CD4-positive, alpha-beta T cell treated with Interleukin-15 for 1 hour (primary cell): ENCODE data around the gene CENPC.
"Not testable (repeated sequence)": the region's sequence is repeated elsewhere in the genome, so short reads cannot be mapped to it uniquely, and the experiment has no call there.

Experiments
- DNase-seq: peaks from one replicate; pipeline ENCODE4 v3.0.0-alpha.2; 2020

Gene CENPC

DNA sequence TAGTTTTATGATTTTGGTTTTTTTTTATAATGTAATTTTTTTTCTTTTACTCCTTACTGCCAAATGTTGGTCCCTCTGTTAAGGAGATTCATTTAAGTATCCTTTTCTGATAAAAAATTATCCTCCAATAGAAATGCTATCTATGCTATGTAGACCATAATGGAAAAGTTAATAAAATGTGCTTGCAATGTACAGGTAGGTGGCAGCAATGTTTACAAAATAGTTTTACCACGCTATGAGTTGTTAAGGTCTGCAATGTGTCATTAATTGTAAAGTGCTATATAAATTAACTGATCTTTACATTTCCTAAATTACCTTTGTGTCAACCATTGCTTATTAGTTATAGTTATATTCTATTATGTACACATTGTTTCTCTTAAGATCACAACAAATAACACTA lies 3.8 kb upstream of the CENPC start:
- DNase-seq = no peak

DNA sequence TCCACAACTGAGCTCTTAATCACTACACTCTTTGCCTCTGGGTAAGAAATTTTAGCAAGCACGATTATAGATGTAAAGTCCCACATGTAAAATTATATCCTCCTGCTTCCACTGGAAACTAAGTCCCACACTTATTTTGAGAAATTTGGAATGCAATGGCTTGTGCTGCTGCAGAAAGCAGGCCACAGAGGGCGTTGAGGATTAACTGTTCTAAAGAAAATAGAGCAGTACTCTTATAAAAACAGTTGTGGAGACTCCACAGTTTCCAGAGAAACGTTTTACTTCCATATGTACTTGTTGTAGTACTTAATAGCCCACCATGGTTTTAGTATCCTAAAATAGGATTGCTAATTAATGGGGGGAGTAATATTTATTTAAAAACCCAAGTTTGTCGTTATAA lies 1.7 kb upstream of the CENPC start:
- no peak for DNase-seq

DNA sequence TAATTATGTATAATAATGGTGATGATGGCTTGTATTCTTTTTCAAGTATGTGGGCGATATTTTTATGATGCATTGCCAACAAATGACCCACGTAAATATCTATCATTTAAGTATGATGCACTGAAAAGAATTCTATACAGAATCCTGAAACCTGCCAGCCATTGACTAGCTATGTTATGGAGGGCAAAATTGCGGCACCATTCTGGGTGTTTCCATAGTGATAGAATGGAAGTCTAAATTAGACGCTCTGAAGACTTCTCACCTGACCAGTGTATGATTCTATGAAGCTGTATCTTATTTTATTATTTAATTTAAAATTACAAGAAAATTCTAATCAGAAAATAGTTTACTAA lies 677 bp upstream of the CENPC start:
- DNase-seq = no peak

DNA sequence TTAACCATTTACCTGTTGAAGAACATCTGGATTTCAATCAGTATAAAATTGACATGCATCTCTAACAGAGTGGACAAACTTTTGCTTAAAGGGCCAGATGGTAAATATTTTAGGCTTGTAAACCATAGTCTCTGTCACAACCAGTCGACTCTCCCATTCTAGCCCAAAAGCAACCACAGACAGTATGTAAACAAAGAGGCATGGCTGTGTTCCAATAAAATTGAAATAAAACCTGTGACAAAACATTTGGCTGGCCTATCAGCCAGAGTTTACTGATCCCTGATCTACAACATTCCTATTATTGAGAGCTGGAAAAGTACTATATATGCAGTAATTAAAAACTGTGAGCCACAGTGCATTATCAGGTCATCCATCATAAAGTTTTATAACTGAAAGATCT lies 3.2 kb downstream of the CENPC start:
- DNase-seq = no peak

DNA sequence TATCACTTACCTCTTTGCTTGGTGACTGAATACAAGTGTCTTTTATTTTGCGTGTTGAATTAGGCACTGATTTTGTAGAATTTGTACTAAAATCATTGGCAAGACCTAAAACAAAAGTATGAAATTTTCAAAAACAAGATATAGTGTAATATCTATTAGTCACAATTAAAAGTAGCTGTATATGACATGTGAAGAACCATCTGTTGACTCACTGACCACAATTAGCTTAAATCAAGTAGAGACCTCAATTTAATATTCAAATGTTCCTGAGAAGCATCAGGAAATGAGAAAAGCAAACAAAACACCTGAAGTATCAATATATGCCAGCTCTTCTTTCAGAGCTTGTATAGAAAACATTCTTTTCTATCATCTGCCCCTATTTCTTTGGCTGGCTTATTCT lies 5.5 kb downstream of the CENPC start:
- DNase-seq = no peak

DNA sequence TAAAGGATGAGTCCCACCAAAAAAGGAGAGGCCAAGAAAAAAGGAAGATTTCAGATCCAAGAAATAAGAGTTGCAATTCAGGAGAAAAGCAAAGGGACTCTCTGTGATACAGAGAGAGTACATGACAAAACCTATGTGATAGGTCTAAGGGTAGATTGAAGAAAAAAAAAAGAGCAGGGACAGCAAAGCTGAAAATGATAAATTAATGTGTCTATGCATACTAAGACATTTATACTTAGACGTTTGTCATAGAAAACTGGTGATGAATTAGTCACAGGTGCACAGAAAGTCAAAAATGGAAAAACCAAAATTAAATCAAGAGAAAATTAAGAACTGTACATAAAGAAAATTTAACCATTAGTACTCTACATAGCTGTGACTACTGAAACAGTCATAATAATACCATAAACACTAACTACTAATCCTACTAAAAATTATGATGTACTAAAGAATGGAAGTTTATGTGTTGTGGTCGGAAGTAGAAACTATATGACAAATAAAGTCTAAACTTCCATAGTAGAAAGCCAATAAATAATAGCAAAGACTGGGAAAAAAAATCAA lies 9.9 kb downstream of the CENPC start:
- no peak for DNase-seq

DNA sequence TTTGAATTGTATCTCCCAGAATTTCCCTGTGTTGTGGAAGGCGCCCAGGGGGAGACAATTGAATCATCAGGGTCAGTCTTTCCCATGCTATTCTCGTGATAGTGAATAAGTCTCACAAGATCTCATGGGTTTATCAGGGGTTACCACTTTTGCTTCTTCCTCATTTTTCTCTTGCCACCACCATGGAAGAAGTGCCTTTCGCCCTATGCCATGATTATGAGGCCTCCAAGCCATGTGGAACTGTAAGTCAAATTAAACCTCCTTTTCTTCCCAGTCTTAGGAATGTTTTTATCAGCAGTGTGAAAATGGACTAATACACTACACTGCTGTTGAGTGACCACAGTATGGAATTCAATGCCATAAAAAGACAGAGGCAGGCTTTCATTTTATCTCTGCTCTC lies 12.2 kb downstream of the CENPC start:
- DNase-seq = no peak

DNA sequence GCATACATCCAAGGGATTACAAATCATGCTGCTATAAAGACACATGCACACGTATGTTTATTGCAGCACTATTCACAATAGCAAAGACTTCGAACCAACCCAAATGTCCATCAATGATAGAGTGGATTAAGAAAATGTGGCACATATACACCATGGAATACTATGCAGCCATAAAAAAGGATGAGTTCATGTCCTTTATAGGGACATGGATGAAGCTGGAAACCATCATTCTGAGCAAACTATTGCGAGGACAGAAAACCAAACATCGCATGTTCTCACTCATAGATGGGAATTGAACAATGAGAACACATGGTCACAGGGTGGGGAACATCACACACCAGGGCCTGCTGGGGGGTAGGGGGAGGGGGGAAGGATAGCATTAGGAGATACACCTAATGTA lies 12.9 kb downstream of the CENPC start:
- DNase-seq = not testable (repeated sequence)

DNA sequence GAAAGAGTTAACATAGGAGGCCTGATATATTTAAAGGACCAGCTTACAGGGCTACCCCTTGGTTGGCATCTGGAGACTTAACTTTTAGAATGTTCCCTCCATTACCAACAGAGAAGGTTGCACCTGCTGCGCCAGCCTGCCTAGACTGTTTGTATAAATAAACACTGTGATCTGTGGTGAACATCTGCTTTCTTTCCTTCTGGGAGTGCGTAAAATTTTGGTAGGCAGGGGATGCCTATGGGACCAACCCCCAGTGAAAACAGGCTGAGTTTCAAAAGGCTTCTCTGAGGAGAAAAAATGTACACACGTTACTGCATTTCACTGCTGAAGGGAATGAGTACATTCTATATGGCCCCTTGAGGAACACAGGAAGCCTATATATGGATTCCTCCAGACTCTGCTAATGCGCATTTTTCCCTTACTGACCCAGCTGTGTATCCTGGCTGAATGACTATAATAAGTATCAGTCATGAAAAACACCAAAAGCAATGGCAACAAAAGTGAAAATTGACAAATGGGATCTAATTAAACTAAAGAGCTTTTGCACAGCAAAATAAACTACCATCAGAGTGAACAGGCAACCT lies 13.8 kb downstream of the CENPC start:
- no peak for DNase-seq

DNA sequence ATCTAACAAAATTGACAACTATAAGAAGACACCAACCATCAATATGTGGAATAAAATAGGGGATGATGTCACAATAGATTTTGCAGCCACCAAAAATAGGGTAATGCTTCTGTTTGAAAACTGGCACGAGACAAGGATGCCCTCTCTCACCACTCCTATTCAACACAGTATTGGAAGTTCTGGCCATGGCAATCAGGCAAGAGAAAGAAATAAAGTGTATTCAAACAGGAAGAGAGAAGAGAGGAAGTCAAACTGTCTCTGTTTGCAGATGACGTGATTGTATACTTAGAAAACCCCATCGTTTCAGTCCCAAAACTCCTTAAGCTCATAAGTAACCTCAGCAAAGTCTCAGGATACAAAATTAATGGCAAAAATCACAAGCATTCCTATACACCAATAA lies 21.2 kb downstream of the CENPC start:
- DNase-seq = not testable (repeated sequence)

DNA sequence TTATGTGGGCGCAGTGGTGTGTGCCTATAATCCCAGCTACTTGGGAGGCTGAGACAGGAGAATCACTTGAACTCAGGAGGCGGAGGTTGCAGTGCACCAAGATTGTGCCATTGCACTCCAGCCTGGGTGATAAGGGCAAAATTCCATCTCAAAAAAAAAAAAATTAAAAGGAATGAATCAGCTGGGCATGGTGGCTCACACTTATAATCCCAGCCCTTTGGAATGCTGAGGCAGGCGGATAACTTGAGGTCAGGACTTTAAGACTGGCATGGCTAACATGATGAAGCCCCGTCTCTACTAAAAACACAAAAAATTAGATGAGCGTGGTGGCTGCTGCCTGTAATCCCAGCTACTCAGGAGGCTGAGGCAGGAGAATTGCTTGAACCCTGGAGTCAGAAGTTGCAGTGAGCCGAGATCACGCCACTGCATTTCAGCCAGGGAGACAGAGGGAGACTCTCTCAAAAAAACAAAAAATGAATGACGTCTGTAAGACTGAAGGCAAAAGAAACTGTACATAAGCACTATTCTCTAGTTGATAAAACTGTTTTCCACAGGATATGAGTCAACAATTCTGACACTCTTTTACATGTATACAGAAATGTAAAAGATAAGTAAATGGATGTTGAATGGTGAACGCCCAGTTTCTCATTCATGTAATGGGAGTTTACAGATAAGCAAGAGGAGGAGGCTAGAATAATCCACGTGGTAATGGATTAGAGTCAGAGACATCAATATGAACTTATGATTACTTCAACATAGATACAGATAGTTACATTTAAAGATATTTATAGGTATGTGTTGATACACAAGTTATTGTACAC lies 22.2 kb downstream of the CENPC start:
- no peak for DNase-seq

DNA sequence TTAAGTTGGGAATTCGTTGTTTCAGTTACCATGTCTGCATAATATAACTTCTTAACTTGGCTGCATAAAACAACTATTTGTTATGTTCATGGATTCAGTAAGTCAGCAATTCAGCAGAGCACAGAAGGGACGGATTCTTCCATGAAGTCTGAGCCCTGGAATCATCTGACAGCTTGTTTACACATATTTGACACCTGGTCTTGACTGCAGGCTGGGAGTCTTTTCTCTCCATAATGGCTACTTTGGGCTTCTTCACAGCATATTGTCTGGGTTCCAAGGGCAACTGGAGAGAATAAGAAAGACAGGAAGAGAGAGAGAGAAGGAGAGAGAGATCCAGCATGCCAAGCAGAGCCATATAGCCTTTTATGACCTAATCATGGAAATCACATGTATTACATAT lies 23.1 kb downstream of the CENPC start:
- no peak for DNase-seq

DNA sequence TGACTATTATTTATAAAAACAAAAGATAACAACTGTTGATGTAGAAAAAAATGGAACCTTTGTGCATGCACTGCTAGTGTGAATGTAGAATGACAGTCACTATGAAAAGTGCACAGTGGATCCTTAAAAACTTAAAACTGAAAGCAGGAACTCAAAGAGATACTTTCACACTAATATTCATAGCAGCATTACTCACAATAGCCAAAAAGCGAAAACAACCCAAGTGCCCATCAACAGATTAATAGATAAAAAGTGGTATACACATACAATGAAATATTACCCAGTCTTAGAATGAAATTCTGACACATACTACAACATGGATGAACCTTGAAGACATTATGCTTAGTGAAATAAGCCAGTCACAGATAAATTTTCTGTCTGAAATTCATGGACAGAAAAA lies 23.8 kb downstream of the CENPC start:
- DNase-seq = no peak

DNA sequence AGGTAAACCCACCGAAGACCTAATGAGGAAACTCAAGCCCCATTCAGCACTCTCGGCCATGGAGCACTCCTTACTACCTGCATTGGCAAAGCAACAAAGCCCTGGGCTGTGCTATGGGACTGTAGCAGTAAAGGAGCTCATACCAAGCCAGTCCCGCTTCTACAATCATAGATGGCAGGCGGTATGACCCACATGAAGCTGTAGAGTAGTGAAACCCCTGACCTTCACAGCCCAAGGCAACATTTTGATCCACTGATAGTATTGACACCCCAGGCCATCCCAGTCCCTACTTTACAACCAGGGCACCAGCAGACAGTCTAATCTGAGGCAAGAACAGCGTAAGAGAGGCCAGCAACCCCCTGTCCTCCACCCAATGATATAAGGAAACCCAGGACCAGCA lies 25.2 kb downstream of the CENPC start:
- DNase-seq = no peak

DNA sequence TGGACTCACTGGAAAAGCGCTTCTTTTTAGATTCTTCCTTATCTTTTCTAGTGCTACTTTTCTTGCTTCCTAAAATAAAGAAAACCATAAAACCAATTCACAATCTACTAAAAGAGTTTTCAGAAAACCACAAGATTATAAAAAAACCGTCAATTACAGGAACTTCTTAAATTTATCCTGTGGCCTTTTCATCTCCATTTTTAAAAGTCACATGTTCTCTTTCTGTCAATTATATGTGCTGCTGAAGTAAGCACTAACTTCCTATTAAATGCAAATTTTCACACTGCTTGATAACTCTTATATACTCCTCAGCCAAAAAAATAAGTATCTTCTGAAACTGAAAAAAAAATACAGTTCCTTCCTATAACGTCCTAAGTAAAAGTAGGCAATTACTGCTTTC lies 32.8 kb downstream of the CENPC start:
- DNase-seq = no peak

DNA sequence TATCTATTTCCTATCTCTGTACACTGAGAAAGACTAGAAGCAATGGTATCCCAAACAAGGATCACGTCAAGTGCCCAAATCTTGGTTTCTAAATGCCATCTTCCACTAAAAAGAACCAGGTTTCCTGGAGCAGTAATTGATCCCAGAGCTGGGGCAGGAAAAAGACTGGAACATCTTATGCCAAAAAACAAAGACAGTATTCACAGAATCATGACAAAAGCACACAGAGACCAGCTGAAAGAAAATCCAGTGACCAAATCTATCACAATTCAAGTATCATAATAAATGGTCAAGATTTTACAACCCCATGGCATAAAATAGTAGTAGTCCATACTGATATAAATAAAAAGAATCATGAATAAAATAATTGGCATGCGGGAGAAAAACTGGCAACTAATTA lies 44.9 kb downstream of the CENPC start:
- no peak for DNase-seq

DNA sequence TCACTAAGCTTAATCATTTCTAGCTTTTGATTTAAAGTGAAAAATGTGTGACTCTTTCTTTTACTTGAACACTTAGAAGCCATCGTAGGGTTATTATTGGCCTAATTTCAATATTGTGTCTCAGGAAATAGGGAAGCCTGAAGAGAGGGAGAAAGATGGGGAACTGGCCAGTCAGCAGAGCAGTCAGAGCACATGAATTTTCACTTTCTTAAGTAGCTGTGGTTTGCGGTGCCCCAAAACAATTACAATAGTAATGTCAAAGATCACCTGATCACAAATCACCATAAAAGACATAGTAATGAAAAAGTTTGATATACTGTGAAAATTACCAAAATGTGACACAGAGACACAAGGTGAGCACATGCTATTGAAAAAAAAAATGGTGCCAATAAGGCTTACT lies 45.5 kb downstream of the CENPC start:
- no peak for DNase-seq

DNA sequence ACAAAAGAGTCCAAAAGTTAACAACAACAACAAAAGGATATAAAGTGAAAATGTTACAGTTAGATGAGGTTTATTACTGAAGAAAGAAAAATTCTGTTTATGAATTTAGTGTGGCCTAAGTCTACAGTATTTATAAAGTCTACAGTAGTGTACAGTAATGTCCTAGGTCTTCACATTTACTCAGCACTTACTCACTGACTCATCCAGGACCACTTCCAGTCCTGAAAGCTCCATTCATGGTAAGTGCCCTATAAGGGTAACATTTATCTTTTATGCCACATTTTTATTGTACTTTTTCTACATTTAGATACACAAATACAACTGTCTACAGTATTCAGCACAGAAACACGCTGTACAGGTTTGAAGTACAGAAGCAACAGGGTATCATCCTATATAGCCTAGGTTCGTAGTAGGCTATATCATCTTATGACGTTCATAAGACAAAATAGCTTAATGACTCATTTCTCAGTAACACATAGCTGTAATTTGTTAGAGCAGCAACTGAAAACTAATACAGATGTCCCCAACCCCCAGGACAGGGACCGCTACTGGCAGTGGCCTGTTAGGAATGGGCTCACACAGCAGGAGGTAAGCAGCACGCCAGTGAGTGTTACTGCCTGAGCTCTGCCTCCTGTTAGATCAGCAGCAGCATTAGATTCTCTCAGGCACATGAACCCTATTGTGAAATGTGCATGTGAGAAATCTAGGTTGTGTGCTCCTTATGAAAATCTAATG lies 61.3 kb downstream of the CENPC start:
- DNase-seq = no peak

DNA sequence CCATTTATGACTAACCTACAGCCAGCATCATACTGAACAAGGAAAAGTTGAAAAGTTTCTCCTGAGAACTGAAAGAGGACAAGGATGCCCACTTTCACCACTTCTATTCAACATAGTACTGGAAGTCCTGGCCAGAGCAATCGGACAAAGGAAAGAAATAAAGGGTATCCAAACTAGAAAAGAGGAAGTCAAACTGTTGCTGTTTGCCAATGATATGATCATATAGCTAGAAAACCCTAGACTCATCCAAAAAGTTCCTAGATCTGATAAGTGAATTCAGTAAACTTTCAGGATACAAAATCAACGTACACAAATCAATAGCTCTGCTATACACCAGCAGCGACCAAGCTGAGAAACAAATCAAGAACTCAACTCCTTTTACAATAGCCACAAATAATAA lies 64.5 kb downstream of the CENPC start:
- no peak for DNase-seq

DNA sequence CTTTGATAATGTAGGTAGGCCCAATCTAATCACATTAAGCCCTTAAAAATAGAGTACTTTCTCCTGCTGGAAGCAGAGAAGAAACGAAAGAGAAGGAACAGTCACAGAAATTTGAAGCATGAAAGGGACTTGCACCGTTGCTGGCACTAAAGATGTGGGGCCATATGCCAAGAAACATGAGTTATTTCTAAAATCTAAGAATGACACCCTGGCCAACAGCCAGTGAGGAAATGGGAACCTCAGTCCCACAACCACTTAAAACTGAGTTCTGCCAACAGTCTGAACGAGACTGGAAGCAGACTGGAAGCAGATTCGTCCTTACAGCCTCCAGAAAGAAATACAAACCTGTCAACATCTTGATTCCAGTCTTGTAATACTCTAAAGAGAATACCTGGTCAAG lies 70.1 kb downstream of the CENPC start:
- DNase-seq = no peak

DNA sequence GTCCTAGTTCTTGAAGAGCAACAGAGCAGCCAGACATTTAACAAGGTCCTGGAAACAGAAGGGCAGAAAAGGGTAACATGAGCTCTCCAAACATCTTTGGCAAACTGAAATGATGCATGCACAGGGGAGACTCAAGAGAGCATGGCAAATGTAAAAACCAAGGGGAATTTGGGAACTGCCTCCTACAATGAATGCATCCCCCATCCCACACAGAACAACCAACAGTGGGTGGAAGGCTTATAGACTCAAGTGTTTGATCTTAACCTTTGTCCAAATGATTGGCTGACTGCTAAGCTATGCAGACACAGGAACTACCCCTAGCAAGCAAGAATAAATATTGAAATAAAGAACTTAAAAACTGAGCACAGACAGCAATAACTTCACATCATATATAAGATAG lies 74.4 kb downstream of the CENPC start:
- no peak for DNase-seq

DNA sequence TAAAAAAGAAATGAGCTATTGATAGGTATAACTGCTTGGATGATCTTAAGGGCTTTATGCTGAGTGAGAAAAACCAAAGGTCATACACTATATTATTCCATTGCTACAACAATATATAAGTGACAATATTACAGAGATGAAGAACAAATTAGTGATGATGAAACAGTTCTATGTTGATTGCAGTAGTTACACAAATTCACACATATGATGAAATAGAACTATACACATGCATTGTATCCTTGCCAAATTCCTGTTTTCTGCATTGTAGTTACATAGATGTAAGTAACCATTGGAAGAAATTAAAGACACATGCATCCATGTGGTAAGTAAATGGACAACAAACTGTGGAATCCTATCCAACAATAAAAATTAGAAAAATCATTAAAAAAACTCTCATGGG lies 76.5 kb downstream of the CENPC start:
- no peak for DNase-seq

DNA sequence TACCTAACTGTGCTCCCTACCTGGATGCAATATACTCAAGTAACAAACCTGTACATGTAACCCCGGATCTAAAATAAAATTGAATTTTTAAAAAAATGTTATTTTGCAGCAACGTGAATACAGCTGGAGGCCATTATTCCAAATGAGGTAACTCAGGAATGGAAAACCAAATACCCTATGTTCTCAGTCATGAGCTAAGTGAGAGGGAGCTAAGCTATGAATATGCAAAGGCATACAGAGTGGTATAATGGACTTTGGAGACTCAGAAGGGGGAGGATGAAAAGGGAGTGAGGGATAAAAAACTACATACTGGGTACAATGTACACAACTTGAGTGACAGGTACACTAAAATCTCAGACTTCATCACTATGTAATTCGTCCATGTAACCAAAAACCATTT lies 78.6 kb downstream of the CENPC start:
- DNase-seq = no peak

DNA sequence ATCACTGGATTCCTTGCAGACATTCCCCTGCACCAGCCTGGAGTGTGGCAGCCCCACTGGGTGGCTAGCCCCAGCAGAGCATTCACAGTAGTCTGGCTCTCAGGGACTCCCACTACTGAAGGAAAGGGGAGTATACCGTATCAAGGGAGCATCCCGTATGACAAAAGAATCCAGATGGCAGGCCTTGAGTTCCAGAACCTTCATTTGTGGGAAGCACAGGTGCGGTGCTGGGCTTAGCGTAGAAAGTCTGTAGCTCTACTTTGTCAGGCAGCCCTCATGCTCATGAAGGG lies 79.6 kb downstream of the CENPC start:
- no peak for DNase-seq
